ENCODE results near the gene ATE1. TPM values are rescaled to one million over a fixed set of nuclear protein-coding genes. Genes with fewer than 3 reads are reported as not detected.

The ATE1 gene
- total RNA-seq, 1 donor from 2014 or later, result 33.0 TPM

DNA sequence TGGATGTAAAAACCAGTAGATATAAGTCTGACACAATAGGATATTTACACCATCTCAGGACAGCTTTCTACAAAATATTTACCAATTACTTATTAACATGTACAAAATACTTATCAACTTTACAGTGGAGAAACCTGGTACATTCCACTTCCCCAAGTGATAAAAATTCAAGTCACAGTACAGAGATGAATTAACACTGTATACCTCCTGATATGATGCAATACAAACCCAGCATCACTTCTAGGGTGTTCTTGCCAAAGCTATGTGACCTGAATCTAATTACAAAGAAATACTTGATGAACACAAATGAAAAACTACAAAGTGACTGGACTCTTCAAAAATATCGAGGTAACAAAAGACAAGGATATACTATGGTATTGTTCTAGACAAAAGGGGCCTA lies 173.2 kb downstream of the ATE1 start:
- Mint-ChIP-seq H3K4me3 (no peak overlapping the region), H3K9me3 (peaks cover 58% of the 10 kb centered on the region), H3K27ac (no peak overlapping the region), H3K27me3 (ENCODE audit: low read depth) (no peaks in the 10 kb centered on the region), H3K4me1 (no peaks in the 10 kb centered on the region), H3K36me3 (peaks cover 66% of the 10 kb centered on the region)
- no peak for DNase-seq (ENCODE audit: low spot score in 2 of 2, unreplicated experiment in 2 of 2)
- TF ChIP-seq, protein P1, sequence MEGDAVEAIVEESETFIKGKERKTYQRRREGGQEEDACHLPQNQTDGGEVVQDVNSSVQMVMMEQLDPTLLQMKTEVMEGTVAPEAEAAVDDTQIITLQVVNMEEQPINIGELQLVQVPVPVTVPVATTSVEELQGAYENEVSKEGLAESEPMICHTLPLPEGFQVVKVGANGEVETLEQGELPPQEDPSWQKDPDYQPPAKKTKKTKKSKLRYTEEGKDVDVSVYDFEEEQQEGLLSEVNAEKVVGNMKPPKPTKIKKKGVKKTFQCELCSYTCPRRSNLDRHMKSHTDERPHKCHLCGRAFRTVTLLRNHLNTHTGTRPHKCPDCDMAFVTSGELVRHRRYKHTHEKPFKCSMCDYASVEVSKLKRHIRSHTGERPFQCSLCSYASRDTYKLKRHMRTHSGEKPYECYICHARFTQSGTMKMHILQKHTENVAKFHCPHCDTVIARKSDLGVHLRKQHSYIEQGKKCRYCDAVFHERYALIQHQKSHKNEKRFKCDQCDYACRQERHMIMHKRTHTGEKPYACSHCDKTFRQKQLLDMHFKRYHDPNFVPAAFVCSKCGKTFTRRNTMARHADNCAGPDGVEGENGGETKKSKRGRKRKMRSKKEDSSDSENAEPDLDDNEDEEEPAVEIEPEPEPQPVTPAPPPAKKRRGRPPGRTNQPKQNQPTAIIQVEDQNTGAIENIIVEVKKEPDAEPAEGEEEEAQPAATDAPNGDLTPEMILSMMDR (IDR thresholded peaks at IDR 0.05; ENCODE audit: unreplicated experiment), result no peak

DNA sequence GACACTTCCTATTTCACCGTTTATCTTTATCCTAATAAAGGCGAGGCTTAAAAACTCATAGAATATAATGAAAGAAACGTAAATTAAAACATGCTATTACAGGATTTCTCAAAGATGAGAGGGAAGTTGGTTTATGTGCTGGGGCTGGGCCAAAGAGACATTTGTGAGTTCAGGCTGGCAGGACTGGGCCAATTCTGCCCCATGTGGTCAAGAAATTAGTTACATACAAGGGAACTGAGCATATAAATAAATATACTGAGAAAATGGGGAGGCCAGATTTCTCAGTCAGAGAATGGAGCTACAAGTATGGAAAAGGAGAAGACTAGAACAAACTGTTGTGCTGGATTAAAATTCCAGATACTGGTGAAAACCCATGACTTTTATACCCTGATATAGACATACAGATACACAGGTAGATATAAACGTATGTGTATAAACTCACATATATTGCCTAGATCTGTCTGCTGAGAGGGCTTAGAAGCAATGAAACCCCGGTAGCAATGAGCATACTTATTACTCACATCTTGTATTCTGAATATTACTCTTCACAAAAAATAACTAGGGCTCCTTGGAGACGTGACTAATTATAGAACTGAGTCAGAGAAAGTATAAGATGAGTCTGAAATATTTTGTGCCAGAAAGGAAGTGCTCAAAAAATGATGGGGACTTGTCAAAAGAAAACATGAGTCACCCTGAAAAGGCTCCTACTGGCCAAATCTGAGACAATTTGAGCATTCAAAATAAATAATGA lies 173.9 kb downstream of the ATE1 start:
- Mint-ChIP-seq H3K9me3 (peaks cover 54% of the 10 kb centered on the region), H3K27ac (no peak overlapping the region), H3K4me1 (no peaks in the 10 kb centered on the region), H3K36me3 (peaks cover 62% of the 10 kb centered on the region), H3K4me3 (no peak overlapping the region), H3K27me3 (ENCODE audit: low read depth) (no peaks in the 10 kb centered on the region)
- DNase-seq (ENCODE audit: low spot score in 2 of 2, unreplicated experiment in 2 of 2), result no peak
- TF ChIP-seq, protein P1 (IDR thresholded peaks at IDR 0.05; ENCODE audit: unreplicated experiment), result peak; percentile 33

DNA sequence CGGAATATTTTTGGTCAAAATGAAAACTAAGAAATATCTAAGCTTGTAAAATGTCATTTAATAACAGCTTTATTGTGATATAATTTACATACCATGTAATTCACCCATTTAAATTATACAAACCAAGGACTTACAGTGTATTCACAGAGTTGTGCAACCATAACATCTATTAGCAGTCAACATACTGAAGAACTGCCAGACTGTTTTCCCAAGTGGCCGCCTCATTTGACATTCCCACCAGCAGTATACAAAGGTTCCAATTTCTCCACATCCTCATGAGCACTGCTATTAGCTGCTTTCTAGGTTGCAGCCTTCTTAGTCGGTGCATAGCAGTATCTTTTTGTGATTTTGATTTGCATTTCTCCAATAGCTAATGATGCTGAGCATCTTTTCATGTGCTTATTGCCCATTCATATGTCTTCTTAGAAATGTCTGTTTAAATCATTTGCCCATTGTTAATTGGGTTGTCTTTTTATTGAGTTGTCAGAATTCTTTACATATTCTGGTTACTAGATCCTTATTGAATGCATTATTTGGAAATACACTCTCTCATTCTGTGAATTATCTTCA lies 176.6 kb downstream of the ATE1 start:
- Mint-ChIP-seq H3K27me3 (ENCODE audit: low read depth) (no peaks in the 10 kb centered on the region), H3K4me1 (no peaks in the 10 kb centered on the region), H3K4me3 (no peak overlapping the region), H3K36me3 (peaks cover 40% of the 10 kb centered on the region), H3K9me3 (peaks cover 35% of the 10 kb centered on the region), H3K27ac (no peak overlapping the region)
- no peak for DNase-seq (ENCODE audit: low spot score in 2 of 2, unreplicated experiment in 2 of 2)
- TF ChIP-seq, protein P1 (IDR thresholded peaks at IDR 0.05; ENCODE audit: unreplicated experiment), result no peak

DNA sequence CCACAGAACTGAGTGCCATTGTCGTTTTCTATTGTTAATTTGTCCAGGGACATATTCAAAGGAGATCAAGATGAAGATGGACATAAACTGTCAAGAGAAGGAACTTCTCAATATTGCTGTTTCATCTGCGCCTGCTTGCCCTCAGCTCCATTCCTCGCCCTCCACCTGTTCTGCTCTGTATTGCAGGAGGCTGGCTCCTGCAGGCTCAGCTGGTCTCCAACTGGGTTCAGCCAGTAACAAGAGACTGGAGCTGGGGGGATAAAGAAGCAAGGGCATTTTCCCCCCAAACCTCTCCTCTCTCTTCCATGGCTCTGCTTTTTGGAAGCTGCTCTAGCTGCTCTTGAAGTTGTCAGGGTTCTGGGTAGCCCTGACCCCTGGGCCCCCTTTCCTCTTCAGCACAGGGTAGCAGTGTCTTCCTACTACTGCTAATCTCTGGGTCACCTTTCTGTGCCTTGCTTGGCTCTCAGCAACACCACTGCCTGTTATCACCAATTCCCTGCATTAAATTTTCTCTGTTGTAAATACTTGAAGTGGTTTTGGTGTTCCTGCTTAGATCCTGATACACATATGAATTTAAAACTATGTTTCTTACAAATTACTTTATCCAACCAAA lies 180.6 kb downstream of the ATE1 start:
- TF ChIP-seq, protein P1 (IDR thresholded peaks at IDR 0.05; ENCODE audit: unreplicated experiment), result no peak
- Mint-ChIP-seq H3K4me3 (no peak overlapping the region), H3K4me1 (peaks cover 2% of the 10 kb centered on the region), H3K9me3 (peaks cover 6% of the 10 kb centered on the region), H3K27ac (no peak overlapping the region), H3K36me3 (peaks cover 13% of the 10 kb centered on the region), H3K27me3 (ENCODE audit: low read depth) (peaks cover 2% of the 10 kb centered on the region)
- no peak for DNase-seq (ENCODE audit: low spot score in 2 of 2, unreplicated experiment in 2 of 2)

DNA sequence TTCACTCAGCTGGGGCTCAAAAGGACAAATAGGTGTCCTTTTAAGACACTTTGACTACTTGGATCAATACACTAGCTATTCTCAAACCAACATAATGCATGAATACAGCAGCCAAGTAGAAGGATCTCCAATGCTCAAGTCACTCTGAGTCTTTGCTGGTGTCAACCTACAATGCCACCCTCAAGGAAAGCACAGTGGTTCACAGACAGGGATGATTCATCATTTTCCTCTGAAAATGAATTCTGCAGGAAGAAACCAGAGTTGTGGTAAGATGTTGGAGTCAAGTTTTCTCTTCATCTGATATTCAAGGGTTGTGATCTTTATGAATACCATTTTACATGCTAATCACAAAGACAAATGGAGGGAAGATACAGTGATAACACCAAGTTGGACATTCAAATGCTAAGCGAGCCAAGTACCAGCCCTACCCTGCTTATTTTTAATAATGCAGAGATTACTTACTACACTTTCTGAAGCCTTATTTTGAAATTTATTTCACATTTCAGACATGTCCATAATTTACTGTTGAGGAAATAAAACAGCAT lies 186.5 kb downstream of the ATE1 start:
- Mint-ChIP-seq H3K9me3 (no peaks in the 10 kb centered on the region), H3K4me3 (no peak overlapping the region), H3K36me3 (peaks cover 11% of the 10 kb centered on the region), H3K27me3 (ENCODE audit: low read depth) (peaks cover 2% of the 10 kb centered on the region), H3K4me1 (peaks cover 28% of the 10 kb centered on the region), H3K27ac (no peak overlapping the region)
- TF ChIP-seq, protein P1 (IDR thresholded peaks at IDR 0.05; ENCODE audit: unreplicated experiment), result no peak
- DNase-seq (ENCODE audit: low spot score in 2 of 2, unreplicated experiment in 2 of 2), result no peak

Measured in mesothelial cell of epicardium (in vitro differentiated cells).